DND-41 (cell line): ENCODE data around the gene USP35.

Source experiments
- EZH2 ChIP-seq: IDR thresholded peaks from 3 replicates; pipeline ENCODE4 v1.6.1; 2012; ENCODE audit warnings: borderline replicate concordance, low read depth, mild to moderate bottlenecking, moderate library complexity, low read length, inconsistent platforms; ENCODE audit not compliant: severe bottlenecking
- TF ChIP-seq, protein P1 (sequence below): IDR thresholded peaks from 2 replicates; pipeline ENCODE4 v1.5.1; 2012; ENCODE audit warnings: borderline replicate concordance, low read length, moderate library complexity, mild to moderate bottlenecking; ENCODE audit not compliant: poor library complexity, severe bottlenecking; ENCODE audit errors: extremely low read depth

DNA sequence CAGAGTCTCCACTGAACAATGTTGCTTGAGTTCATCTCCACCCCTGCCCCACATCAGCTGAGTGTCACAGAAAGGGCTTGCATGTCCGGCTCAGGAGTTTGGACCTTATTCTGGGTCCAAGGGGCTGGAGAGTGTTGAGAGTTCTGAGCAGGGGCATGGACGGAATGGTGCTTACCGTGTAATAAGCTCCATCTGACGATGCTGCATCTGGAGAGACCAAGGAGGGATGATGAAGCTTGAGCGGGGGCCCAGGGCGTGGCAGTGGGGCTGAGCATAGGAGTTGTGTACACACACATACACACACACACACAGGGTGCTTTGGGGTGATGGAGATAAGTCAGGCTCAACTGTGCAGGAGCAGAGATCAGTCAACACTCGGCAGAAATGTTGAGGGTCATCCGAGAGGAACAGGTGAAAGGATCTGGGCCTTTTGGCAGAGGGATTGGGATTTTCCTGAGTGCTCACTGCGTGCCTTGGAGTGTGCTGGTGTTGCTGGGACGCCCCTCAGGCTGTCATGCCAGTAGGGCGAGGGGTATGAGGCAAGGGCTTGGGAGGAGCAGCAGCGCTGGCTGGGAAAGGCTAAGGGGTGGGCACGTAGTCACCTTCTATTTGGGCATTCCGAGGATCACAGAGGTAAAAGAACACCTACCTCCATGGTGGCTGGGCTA lies 2.3 kb downstream of the USP35 start:
- TF ChIP-seq, protein P1, sequence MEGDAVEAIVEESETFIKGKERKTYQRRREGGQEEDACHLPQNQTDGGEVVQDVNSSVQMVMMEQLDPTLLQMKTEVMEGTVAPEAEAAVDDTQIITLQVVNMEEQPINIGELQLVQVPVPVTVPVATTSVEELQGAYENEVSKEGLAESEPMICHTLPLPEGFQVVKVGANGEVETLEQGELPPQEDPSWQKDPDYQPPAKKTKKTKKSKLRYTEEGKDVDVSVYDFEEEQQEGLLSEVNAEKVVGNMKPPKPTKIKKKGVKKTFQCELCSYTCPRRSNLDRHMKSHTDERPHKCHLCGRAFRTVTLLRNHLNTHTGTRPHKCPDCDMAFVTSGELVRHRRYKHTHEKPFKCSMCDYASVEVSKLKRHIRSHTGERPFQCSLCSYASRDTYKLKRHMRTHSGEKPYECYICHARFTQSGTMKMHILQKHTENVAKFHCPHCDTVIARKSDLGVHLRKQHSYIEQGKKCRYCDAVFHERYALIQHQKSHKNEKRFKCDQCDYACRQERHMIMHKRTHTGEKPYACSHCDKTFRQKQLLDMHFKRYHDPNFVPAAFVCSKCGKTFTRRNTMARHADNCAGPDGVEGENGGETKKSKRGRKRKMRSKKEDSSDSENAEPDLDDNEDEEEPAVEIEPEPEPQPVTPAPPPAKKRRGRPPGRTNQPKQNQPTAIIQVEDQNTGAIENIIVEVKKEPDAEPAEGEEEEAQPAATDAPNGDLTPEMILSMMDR, result no peak
- no peak for TF ChIP-seq EZH2
